Stimulated activated CD8-positive, alpha-beta memory T cell treated with anti-CD3 and anti-CD28 coated beads, Interleukin-12 subunit alpha, Interleukin-12 subunit beta, amount 100 ng/mL, for 4 hours (primary cell): ENCODE data around the gene ROR1.

Experiments
- DNase-seq: peaks from one replicate; pipeline ENCODE4 v3.0.0-alpha.2; 2020; ENCODE audit warnings: low read depth

Gene ROR1

DNA sequence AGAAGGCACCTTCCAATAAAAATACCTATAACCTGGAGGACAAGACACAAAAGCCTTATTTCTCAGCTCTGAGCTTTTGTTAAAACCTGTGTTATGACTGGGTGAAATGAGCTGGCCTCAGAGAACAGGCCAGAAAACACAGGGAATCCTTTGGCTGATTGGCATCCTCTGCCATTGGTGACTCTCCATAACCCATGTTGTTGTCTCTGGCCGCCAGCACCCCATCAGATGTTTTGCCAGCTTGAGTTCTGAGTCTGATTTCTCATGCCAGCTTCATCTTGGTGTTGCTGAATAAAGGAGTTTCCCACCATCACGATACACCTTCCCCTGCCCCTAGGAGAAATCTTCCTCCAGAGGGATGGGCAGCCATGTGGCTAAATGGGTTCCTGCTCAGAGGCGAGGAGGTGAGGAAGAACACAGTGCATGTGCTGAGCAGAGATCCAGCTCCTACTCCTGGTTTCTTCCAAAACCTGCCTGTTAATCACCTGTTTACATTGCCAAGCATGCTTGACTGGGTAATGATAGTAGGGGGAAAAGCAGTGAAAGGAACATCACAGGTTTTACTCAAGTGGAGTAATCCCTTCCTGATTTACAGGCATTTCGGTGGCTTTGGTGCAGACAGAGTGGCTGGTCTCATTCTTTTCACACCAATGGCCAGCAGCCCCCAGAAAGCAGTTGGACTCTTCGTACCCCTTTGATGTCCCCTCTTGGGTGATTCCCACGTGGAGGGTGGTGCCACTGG, 109.8 kb downstream of the ROR1 start:
- DNase-seq, result no peak

- DNase-seq, result no peak
These were observed 110.7 kb downstream of the ROR1 start for GRCh38 chr1:63884486-63884885.

DNA sequence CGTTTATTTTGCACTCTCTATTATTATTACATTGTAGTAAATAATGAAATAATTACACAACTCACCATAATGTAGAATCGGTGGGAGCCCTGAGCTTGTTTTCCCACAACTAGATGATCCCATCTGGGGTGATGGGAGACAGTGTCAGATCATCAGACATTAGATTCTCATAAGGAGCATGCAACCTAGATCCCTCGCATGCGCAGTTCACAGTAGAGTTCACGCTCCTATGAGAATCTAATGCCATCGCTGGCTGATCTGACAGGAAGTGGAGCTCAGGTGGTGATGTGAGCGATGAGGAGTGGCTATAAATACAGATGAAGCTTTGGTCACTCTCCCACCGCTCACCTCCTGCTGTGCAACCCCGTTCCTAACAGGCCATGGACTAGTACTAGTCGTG, 112.1 kb downstream of the ROR1 start:
- DNase-seq, result no peak

DNA sequence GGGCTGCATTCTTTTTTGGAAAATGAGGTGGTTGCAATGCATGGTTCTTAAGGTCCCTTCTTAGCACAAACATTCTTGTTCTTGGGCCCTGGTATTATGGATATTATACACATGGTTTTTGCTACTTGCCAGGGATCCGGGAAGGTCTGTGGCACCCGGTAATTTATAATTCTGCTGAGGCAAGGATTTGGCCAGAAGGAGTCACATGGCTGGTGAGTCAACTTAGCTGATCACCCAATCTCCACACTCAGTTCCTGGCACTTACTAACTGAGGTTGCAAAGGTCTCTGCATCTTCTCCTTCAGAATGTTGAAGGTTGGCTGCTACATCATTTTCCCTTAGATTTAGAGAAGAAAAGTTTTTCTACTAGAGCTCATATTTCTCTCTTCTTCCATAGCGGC, 112.5 kb downstream of the ROR1 start:
- no peak for DNase-seq

GRCh38 chr1:63887809-63888208, 114.0 kb downstream of the ROR1 start:
- no peak for DNase-seq

GRCh38 chr1:63888984-63889383, 115.2 kb downstream of the ROR1 start:
- DNase-seq, result no peak

GRCh38 chr1:63890468-63890867, 116.7 kb downstream of the ROR1 start:
- DNase-seq, result no peak

GRCh38 chr1:63891060-63891690, 117.4 kb downstream of the ROR1 start:
- no peak for DNase-seq

DNA sequence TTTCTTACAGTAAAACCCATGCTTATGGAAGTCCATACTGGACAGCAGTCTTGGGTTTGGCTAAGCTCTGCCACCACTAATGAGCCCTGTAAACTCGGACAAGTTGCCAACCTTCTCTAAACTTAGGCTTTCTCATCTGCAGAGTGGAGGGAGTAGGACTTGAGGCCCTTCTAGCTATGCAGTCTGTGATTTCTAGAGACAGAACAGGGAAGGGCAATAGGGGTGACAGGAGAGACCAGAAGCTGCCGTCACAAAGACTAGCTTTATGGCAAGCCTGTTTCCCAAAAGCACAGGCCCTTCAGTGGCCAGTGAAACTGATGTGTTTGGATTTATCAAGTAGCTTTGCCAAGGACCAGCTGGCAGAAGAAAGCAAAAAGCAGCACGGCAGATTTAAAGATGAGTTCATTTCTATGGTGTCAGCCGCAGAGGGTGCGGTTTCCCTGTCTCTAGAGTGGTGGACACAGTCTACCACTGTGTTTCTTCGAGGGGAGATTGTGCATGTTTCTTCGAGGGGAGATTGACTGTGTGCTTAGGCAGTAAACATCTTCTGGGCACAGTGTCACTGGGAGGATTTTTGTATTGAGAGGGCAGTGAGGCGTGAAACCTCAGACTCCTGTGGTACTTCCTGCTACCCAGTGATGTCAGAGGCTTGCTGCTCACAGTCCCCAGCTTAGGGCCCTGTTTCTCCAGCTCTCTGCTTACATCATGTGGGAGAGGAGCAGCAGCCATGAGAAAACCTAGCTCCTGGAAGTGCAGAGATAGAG, 119.0 kb downstream of the ROR1 start:
- peak; percentile 4 for DNase-seq

DNA sequence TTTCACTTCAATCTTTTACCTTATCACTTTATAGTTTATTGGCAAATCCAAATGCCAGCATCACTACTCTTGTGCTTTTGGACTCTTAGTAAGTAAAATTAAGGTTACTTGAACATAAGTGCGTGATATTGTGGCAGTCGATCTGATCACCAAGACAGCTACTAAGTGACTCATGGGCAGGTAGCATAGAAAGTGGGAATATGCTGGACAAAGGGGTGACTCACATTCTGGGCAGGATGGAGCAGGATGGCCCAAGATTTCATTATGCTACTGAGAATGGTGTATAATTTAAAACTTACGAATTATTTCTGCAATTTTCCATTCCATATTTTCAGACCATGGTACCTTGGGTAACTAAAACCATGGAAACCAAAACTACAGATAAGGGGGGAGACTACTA, 120.2 kb downstream of the ROR1 start:
- no peak for DNase-seq

DNA sequence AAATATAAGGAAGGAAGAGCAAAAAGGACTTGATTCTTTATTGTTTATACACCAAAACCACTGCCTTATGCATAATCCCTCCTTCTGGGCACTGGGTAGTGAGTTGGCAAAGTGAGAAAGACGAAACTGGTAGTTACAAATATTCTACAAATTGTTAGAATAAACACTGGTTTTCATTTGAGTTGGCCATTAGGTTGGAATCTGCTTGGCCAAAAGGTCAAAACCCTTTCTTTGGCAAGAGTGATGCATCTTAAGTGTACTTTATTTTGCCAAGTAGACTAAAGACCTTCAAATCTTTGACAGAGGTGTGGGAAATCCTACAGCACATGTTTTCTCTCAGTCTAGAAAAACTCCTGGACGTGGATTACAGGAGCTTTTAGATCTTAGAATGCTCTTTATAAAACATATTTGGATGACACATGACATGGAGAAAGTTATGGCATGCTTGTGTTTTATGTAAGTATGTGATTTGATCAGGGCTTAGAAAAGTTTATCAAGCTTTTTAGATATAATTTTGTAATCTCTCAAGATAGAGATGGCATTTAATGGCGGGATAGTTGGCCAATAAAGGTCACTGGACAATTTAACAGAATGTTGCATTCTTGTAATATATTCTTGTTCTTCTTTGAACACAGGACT, 120.9 kb downstream of the ROR1 start:
- no peak for DNase-seq

DNA sequence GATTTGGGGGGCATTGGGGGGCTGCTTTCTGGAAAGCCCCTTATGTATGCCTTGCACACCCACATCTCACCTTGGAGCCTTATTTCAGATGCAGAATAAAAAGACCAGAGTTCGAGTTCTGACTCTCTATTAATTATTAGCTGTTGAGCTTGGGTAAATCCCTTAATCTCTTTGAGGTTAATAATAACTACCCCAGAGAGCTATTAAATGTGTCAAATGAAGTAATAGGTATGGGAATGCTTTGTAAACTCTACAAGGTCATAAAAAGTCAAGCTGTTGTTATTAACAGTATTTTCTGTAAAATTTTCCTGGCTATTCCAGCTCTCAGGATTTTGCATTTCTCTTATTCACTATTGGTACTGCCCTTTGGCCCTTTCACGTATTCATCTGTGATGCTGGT, 122.9 kb downstream of the ROR1 start:
- DNase-seq, result no peak

DNA sequence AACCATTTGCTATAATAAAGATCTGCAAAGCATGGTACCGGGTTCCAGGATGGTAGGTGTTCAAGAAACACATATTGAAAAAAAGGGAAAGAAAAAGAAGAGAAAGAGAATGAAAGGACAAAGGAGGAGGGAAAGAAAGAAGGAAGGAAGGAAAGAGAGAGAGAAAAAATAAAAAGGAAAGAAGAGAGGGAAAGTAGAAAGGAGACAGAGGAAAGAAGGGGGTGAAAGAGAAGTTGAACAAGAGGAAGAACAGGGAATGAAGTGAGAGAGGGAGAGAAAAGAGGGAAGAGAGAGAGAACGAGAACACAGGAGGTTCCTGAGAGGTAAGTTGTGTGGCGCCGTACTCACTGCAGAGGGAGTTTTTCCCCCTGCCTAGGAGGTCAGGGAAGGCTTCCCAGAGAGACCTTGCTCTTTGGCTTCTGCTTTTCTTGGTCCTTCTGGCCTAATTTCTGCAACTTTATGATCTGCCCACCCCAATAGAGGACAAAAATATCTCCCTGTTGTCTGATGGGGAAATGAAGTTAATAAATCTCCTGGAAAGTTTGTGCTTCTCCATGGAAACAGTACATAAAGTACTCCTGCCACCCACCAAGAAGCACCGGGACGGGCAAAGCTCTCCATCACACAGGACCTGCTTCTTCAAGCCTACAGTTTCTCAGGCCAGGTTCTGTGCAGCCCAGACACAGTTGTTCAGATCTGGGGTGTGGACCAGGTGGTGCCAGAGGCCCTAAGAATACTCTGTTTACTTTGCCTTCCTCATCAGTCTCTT, 124.8 kb downstream of the ROR1 start:
- no peak for DNase-seq

DNA sequence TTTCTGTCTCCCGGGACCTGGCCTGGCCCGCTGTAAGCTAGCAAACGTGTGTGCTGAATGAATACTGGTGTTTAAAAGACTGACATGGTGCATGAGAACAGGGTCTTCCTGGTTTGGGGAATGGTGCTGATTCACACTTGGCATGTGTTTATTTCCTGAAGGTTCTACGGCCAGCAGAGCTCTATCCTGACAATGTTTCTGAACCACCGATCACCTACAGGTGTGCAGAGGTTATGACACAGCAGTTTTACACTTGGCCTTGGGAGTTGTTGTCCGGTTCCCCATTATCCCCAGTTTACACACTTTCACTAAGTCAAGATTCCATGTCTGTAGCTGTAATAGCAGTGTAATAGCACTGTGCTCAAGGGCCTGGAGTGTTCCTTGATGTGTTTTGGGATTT, 127.3 kb downstream of the ROR1 start:
- no peak for DNase-seq

DNA sequence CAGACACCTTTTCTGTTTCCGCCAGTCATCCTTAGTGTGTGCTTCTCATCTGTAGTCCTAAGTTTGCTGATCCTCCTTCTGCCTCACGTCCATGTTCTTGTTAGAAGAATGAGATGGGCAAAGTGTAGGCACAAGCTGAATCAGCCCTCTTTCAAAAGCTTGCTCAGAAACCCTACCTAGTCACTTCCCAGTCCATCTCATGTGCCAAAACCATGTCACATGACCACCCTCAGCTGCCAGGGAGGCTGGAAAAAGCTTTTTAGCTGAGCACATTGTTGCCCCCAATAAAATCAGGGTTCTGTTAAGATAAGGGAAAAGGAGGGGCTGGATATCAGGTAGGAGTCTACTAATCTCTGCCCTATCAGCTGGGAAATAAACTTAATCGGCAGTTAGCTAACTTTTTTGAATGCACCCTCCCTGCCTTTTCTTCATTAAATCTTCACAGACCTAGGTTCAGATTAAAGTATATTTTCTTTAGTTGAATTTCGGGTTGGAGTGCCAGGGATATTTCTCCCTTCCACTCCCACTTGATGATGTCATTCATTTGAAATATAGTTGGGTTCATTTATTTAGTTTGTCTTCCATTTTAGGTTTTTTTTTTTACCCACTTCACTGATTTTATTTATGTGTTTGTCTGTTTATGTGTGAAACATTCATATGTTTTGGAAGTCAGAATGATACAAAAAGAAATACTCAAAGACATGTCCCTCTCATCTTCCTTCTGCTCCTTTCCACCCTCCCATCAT, 129.2 kb downstream of the ROR1 start:
- DNase-seq, result no peak

DNA sequence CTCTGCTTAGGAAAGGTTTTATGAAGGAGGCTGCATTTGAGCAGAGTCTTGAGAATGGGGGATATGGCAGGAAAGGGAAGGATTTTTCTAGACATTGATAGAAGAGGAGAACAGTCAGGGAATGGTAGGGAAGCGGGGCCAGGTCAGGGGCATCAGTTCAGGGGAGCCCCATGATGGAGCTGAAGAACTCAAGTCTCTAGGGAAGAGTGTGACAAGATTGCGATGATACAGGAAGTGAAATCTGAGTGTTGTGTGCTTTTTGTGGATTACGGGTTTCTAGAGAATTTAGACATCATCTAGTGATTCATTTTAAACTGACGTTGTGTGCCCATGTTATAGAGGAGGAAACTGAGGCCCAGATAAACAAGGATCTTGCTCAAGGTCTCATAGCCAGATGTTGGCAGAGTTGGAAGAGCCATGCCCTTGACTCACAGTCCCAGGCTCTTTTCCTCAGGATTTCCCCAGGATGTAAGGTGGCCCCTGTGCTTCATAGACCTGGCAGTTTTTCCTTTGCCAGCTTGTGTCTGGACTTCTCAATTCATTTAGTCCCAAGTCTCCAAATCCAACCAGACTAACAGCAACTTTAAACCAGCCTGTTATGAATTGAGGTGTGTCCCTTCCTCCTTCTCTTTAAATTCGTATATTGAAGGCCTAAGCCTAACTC, 130.3 kb downstream of the ROR1 start:
- DNase-seq, result no peak

- no peak for DNase-seq
These were observed 131.0 kb downstream of the ROR1 start for GRCh38 chr1:63904826-63905225.

- DNase-seq, result no peak
These were observed 132.4 kb downstream of the ROR1 start for GRCh38 chr1:63906047-63906704.

DNA sequence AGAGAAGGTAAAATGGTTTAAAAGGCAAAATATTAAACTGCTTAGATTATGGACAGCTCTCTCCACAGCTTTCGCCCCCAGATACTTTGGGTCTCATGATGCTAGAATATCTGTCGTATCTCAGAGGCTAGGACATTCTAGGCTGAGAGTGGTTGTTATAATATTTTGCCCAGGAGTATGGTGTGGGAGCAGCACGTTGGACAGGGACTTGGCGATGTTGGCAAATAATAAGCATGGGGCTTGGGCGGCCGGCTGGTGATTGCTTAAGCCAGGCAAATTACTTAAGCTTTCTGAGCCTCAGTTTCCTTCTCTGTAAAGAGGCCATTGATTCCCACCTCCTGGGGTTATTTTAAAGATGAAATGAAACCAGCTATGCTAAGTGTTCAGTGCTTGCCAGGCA, 133.2 kb downstream of the ROR1 start:
- no peak for DNase-seq

GRCh38 chr1:63908016-63908415, 134.2 kb downstream of the ROR1 start:
- no peak for DNase-seq
